GM19238 (cell line): Measurements from ENCODE around the gene SELENOO.

Experiments used
- DNase-seq: peaks from one replicate; pipeline ENCODE4 v3.0.0; 2011; ENCODE audit warnings: low spot score; ENCODE audit not compliant: insufficient read length

SELENOO gene

DNA sequence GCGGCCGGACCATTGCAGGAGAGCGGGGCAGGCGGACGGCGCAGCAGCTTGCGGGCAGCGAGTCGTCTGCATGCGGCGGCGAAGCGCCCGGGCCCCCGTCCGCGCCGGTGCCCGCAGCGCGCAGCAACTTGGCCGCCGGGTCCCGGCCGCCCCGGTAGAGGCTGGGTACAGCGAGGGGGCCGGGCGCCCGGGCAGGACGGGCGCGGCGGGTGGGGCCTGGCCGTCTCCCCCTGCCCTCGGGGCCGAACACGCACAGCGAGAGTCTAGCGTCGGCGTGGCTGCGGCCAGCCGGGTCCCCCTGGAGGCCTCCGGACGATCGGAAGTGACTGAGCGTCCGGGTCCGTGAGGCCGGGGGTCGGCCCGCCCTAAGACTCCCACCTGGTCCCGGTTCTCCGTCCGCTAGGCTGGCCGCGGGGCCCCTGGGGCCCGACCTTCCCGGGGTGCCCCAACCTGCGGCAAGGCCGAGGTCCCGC lies 15.9 kb upstream of the SELENOO start:
- peak; percentile 47 for DNase-seq

GRCh38 chr22:50185375-50186087 lies 15.3 kb upstream of the SELENOO start, which contains the start of gene TRABD:
Gene TRABD (plus strand): TSS chr22:50185913. CDS start chr22:50193061, 7,148 bp downstream.
- DNase-seq = peak; percentile 98

- no peak for DNase-seq
Observed at GRCh38 chr22:50186181-50186714, 14.6 kb upstream of the SELENOO start.

- DNase-seq = no peak
Observed at GRCh38 chr22:50186761-50187523, 13.9 kb upstream of the SELENOO start.

GRCh38 chr22:50188356-50188755 lies 12.5 kb upstream of the SELENOO start:
- no peak for DNase-seq

DNA sequence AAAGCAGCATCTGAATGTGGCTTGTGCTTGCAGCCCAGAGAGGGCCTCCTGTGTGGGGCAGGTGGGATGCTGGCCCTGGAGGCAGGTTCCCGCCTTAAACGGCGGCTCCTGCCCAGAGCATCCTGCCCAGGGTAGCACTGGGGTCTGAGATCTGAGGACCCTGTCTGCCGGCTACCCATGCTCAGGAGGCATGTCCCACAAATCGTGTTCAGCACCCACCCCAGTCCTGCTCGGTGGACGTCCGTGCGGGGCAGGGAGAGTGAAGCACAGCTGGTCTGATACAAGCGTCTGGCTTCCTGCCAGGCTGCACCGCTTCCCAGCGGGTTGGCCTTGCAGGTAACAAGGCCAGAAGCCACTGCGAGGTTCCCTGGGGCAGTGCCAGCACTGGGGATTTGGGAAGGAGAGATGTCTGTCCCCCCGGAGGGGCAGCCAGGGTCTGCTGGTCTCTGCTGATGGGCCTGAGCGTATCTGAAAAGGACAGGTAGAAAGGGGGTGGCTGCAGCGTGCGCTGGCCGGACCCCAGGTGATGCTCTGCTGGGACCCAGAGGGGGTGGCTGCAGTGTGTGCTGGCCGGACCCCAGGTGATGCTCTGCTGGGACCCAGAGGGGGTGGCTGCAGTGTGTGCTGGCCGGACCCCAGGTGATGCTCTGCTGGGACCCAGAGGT lies 11.5 kb upstream of the SELENOO start:
- no peak for DNase-seq

GRCh38 chr22:50189849-50190181 lies 11.0 kb upstream of the SELENOO start:
- DNase-seq = no peak

- DNase-seq = peak; percentile 86
Observed at GRCh38 chr22:50190182-50190940, 10.4 kb upstream of the SELENOO start.

GRCh38 chr22:50190941-50191741 lies 9.7 kb upstream of the SELENOO start:
- DNase-seq = peak; percentile 72

- DNase-seq = no peak
Observed at GRCh38 chr22:50192436-50193204, 8.2 kb upstream of the SELENOO start.

DNA sequence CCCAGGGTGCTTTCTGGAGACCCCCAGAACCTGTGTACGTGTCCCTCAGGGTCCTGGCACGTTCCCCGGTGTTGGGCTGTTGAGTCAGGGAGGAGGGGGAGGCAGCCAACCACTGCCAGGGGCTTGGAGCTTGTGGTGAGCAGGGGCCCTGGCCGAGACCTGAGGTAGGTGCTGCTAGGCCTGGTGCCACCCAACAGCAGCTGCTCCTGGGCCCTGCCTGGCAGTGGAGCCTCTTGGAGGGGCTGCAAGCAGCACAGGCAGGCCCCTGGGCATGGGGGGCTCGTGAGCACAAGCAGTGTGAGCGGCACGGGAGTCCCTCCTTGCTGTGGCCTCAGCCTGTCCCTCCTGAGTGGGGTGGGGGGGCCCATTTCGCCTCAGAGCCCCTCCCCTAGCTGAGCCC lies 7.2 kb upstream of the SELENOO start:
- DNase-seq = no peak

DNA sequence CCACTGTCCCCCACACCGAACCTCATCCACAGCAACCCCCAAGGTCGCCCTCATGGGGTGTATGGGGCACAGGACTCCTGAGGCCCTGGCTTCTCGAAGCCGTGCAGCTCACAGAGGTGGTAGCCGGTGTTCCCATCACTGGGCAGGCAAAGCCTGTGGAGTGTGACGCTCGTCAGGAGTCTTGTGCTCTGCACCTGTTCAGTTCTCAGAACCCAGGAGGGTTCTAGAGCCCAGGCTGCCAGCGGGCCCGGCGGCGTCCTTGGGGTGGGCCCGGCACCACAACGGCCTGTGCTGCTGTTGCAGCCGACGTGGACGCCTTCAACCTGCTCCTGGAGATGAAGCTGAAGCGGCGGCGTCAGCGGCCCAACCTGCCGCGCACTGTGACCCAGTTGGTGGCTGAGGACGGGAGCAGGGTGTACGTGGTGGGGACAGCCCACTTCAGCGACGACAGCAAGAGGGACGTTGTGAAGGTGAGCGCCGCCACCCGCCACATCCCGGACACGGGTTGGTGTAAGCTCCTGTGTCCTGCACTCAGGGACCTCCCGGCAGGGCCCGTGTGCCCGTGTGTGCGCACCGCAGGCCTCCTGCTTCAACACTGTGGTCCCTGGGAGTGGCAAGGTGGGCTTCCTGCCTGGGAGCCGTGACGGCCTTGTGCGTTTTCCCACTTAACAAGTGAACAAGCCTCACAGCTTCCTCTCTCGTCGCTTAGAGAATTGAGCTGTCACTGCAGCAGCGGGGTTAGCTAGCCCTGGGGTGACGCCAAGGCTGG lies 6.6 kb upstream of the SELENOO start:
- no peak for DNase-seq

DNA sequence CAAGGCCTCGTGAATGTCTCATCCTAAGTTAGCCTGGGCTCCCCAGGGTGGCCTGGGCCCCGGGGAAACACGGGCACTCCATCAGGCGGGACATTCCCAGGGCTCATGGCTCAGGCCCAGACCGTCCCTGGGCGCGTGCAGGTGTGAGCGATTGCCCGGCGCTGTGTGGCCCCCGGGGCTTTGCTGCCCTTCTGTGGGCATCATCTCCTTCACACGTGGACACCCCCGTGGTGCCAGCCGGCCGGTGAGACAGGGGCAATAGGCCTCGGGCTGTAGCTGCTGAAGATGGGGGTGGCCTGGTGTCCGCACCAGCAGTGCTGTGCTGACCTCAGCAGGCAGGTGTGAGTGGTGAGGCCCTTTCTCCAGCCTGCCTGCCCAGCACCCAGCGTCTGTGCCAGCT lies 4.6 kb upstream of the SELENOO start:
- DNase-seq = no peak

DNA sequence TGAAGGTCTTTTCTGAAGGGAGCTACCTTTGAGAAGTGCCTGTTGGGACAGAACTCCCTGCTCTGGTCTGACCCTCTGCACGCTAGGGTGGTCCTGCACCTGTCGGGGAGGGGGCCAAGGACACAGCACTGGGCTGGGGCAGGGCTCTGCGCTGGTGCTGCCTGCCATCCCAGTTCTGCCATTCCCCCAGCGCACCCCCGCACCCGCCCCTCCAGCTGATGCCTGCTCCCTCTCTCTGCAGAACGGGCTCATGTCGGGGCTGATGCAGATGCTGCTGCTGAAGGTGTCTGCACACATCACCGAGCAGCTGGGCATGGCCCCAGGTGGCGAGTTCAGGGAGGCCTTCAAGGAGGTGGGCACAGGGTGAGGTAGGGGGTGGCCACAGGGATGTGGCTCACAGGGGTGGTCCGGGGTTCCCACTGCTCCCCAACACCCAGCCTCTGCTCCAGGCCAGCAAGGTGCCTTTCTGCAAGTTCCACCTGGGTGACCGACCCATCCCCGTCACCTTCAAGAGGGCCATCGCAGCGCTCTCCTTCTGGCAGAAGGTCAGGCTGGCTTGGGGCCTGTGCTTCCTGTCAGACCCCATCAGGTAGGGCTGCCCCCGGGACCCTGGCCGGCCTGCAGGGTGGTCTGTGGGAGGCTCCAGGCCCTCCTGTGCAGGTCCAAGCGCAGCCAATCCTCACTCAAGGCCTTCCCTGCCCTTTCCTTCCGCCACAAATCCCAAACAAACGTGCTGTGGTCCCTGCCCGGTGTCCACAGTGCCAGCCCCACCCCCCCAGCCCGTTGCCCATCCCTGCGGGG lies 3.6 kb upstream of the SELENOO start:
- no peak for DNase-seq

DNA sequence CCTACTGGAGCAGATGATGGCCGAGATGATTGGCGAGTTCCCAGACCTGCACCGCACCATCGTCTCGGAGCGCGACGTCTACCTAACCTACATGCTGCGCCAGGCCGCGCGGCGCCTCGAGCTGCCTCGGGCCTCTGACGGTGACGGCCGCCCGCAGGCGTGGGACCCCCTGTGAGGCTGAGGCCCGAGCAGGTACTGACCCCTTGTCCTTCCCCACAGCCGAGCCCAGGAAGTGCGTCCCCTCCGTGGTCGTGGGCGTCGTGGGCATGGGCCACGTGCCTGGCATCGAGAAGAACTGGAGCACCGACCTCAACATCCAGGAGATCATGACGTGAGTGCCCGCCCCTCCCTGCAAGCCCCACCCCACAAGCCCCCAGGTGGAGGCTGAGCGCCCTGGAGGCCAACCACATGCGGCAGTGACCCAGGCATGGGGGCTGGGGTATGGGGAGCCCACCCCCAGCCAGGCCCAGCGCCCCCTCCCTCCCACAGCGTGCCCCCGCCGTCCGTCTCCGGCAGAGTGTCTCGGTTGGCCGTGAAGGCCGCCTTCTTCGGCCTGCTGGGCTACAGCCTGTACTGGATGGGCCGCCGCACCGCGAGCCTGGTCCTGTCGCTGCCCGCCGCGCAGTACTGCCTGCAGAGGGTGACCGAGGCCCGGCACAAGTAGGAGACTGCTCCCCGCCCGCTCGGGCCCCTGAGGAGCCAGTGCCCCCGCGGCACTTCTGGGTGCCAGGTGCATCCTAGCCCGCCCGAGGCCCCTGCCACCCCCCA lies 2.8 kb upstream of the SELENOO start:
- DNase-seq = no peak

GRCh38 chr22:50198624-50199017 lies 2.2 kb upstream of the SELENOO start:
- no peak for DNase-seq

GRCh38 chr22:50199251-50199721 lies 1.5 kb upstream of the SELENOO start:
- DNase-seq = no peak
